ENCODE results near the gene SEPTIN10.
A peak's percentile ranks its signal among the peaks of the same experiment; 100 is the strongest.
"Not testable (repeated sequence)": the region's sequence is repeated elsewhere in the genome, so short reads cannot be mapped to it uniquely, and the experiment has no call there.

Gene SEPTIN10

GRCh38 chr2:109613922-109614714 is at the start of gene SEPTIN10, which contains the start of gene SOWAHC:
Gene SEPTIN10, minus strand, starts transcription at chr2:109613966. Its CDS starts 139 bp downstream, at chr2:109613827.
Gene SOWAHC, plus strand, starts transcription at chr2:109614364. Its CDS starts 126 bp downstream, at chr2:109614490.
- peak; percentile 90 for DNase-seq

- no peak for DNase-seq
Observed at GRCh38 chr2:109662889-109663288, 49.1 kb upstream of the SEPTIN10 start.

- DNase-seq: no peak
Observed at GRCh38 chr2:109660046-109660860, 46.5 kb upstream of the SEPTIN10 start.

GRCh38 chr2:109659396-109660045 is 45.8 kb upstream of the SEPTIN10 start:
- DNase-seq: no peak

- no peak for DNase-seq
Observed at GRCh38 chr2:109655287-109655686, 41.5 kb upstream of the SEPTIN10 start.

GRCh38 chr2:109654326-109655050 is 40.7 kb upstream of the SEPTIN10 start:
- DNase-seq: no peak

- DNase-seq: no peak
Observed at GRCh38 chr2:109649736-109650695, 36.2 kb upstream of the SEPTIN10 start.

- no peak for DNase-seq
Observed at GRCh38 chr2:109648041-109648527, 34.3 kb upstream of the SEPTIN10 start.

GRCh38 chr2:109647636-109648035 is 33.9 kb upstream of the SEPTIN10 start:
- no peak for DNase-seq

- DNase-seq: no peak
Observed at GRCh38 chr2:109646961-109647360, 33.2 kb upstream of the SEPTIN10 start.

- no peak for DNase-seq
Observed at GRCh38 chr2:109645412-109646184, 31.8 kb upstream of the SEPTIN10 start.

GRCh38 chr2:109644571-109645275 is 31.0 kb upstream of the SEPTIN10 start:
- no peak for DNase-seq

GRCh38 chr2:109640000-109640399 is 26.2 kb upstream of the SEPTIN10 start:
- DNase-seq: not testable (repeated sequence)

- DNase-seq: no peak
Observed at GRCh38 chr2:109638795-109639194, 25.0 kb upstream of the SEPTIN10 start.

GRCh38 chr2:109637749-109638570 is 24.2 kb upstream of the SEPTIN10 start:
- DNase-seq: no peak

- DNase-seq: no peak
Observed at GRCh38 chr2:109636317-109636716, 22.6 kb upstream of the SEPTIN10 start.

- DNase-seq: no peak
Observed at GRCh38 chr2:109635426-109636304, 21.9 kb upstream of the SEPTIN10 start.
